NK-92 (cell line): ENCODE data around the gene MAP3K9.

Experiments used
- DNase-seq: peaks from one replicate; lab custom pipeline; 2025; ENCODE audit not compliant: unreplicated experiment; lab: John Stamatoyannopoulos, UW

Gene MAP3K9

GRCh38 chr14:70701610-70702009 lies 107.7 kb downstream of the MAP3K9 start:
- no peak for DNase-seq

GRCh38 chr14:70700955-70701585 lies 108.2 kb downstream of the MAP3K9 start:
- DNase-seq, result no peak

GRCh38 chr14:70699646-70700045 lies 109.7 kb downstream of the MAP3K9 start:
- no peak for DNase-seq

GRCh38 chr14:70698288-70698687 lies 111.0 kb downstream of the MAP3K9 start:
- no peak for DNase-seq

GRCh38 chr14:70697701-70698100 lies 111.6 kb downstream of the MAP3K9 start:
- DNase-seq, result no peak

- DNase-seq, result no peak
Measured at GRCh38 chr14:70696026-70696425, 113.3 kb downstream of the MAP3K9 start.

- DNase-seq, result no peak
Measured at GRCh38 chr14:70692210-70692609, 117.1 kb downstream of the MAP3K9 start.

GRCh38 chr14:70685474-70686197 lies 123.7 kb downstream of the MAP3K9 start:
- DNase-seq, result no peak

- DNase-seq, result no peak
Measured at GRCh38 chr14:70683983-70684382, 125.3 kb downstream of the MAP3K9 start.

- DNase-seq, result no peak
Measured at GRCh38 chr14:70680748-70681147, 128.6 kb downstream of the MAP3K9 start.

- no peak for DNase-seq
Measured at GRCh38 chr14:70677341-70677740, 132.0 kb downstream of the MAP3K9 start.
